Activated T-helper 17 cell treated with anti-CD3 and anti-CD28 coated beads, Interleukin-2, amount 50 U/mL, for 72 hours (primary cell): Measurements from ENCODE around the gene PLA1A. TPM values are rescaled to one million over a fixed set of nuclear protein-coding genes. Genes with fewer than 3 reads are reported as not detected.
"Not testable (repeated sequence)": the region's sequence is repeated elsewhere in the genome, so short reads cannot be mapped to it uniquely, and the experiment has no call there.

ENCODE experiments used
- ATAC-seq: fragments of 150-1000 bp; cut with Tn5 transposase; replicated peaks from 2 replicates; pipeline ENCODE4 v1.10.0; 2021; ENCODE audit warnings: mild to moderate bottlenecking, moderate library complexity
- H3K27ac Mint-ChIP-seq: one replicate; pipeline ENCODE4 v1.8.0; 2022; ENCODE audit warnings: mixed read lengths
- H3K27me3 Mint-ChIP-seq: one replicate; pipeline ENCODE4 v1.8.0; 2022; ENCODE audit warnings: mixed read lengths
- H3K36me3 Mint-ChIP-seq: one replicate; pipeline ENCODE4 v1.8.0; 2022; ENCODE audit warnings: low read depth, mild to moderate bottlenecking, mixed read lengths
- H3K4me1 Mint-ChIP-seq: one replicate; pipeline ENCODE4 v1.8.0; 2022; ENCODE audit warnings: mixed read lengths
- H3K4me3 Mint-ChIP-seq: one replicate; pipeline ENCODE4 v1.8.0; 2022; ENCODE audit warnings: mild to moderate bottlenecking, mixed read lengths
- H3K9me3 Mint-ChIP-seq: one replicate; pipeline ENCODE4 v1.8.0; 2022; ENCODE audit warnings: mixed read lengths
- total RNA-seq, 2 donors: library from RNA; stranded (reverse); gene quantifications; one replicate each; pipeline ENCODE4 v1.2.3, GENCODE V29; 2022

The PLA1A gene
- total RNA-seq, 2 donors from 2014 or later, result 0.34 to 0.39 TPM

DNA sequence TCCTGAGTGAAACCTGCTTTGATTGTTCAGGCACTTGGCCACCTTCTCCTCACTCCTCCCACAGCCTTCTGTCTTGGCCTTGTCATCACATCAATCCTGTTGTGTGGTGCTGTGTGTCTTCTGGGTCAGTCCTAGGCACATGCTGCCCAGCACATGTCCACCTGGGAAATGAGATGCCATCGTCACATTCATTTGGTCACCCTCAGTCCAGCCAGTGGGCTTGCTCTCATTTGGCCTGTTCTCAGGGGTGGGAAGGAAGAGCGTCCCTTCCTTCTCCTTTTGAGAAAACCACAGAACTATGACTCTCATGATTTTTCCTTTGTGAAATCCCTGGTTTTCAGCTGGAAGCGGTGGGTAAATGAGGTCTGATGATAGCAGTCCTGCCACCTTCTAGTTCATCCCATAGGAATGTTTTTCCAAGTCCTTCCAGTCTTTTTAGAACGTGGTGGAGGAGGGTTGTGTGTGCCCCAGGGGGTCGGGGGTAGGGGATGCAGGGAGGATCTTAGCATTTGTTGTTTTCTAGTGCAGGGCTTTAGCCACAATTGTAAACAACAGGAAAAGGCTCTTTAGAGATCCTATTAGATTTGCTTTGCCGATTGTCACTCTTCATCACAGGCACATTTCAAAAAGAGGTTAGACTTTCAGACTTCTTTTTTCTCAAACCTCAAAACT is 8.4 kb upstream of the PLA1A start:
- H3K27me3 Mint-ChIP-seq, result no peaks in the 10 kb centered on the region
- ATAC-seq, result peak; percentile 45
- H3K4me1 Mint-ChIP-seq, result peaks cover 18% of the 10 kb centered on the region

DNA sequence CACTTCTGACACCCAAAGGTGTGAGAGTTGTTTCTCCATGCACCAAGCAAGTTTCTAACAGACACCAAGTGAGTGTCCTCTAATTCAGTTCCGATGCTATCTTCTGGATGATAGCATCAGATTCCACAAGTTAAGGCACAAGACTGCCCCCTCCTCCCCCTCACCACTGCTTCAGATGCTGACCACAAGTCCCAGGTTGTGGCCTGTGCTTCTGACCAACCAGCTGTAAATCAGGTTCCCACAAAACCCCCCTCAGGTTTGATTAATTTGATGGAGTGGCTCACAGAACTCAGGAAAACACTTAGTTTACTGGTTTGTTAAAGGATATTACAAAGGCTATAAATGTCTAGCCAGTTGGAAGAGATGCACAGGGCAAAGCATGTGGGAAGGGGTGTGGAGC is 7.0 kb upstream of the PLA1A start:
- no peaks in the 10 kb centered on the region for H3K27me3 Mint-ChIP-seq
- ATAC-seq, result no peak
- no peaks in the 10 kb centered on the region for H3K9me3 Mint-ChIP-seq
- no peak overlapping the region for H3K4me3 Mint-ChIP-seq
- peaks cover 18% of the 10 kb centered on the region for H3K4me1 Mint-ChIP-seq
- H3K36me3 Mint-ChIP-seq, result no peaks in the 10 kb centered on the region
- H3K27ac Mint-ChIP-seq, result no peak overlapping the region

More for the DNA sequence above, 8.4 kb upstream of the PLA1A start:
- H3K4me3 Mint-ChIP-seq, result peak overlapping the region; percentile 45
- H3K27ac Mint-ChIP-seq, result no peak overlapping the region
- no peaks in the 10 kb centered on the region for H3K36me3 Mint-ChIP-seq
- H3K9me3 Mint-ChIP-seq, result no peaks in the 10 kb centered on the region

DNA sequence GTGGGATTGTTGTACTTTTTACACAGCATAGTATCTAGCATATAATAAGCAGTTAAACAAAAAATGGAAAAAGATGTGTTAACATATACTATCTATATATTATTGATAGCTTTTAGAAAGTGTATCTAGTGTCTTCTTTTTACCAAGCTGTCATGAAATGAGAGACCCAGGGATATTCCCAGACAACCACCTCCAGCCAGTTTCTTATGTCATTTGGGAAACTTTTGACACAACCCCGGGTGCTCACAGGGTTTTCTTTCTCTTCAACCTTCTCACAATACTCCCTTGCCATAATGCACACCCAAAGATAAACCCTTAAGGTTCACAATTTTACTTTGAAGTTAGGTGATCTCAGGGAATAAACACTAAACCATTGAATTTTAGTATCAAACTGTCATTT is 4.8 kb upstream of the PLA1A start:
- Mint-ChIP-seq H3K27me3 (no peaks in the 10 kb centered on the region), H3K27ac (no peak overlapping the region), H3K4me1 (peaks cover 17% of the 10 kb centered on the region), H3K4me3 (no peak overlapping the region), H3K9me3 (no peaks in the 10 kb centered on the region), H3K36me3 (no peaks in the 10 kb centered on the region)
- ATAC-seq, result no peak

- Mint-ChIP-seq H3K36me3 (no peaks in the 10 kb centered on the region), H3K9me3 (no peaks in the 10 kb centered on the region)
- no peak for ATAC-seq
These were observed 3.6 kb upstream of the PLA1A start for GRCh38 chr3:119594066-119594465.

GRCh38 chr3:119594929-119595328 is 2.8 kb upstream of the PLA1A start:
- H3K27me3 Mint-ChIP-seq, H3K9me3 Mint-ChIP-seq, ATAC-seq, H3K27ac Mint-ChIP-seq, H3K36me3 Mint-ChIP-seq, H3K4me3 Mint-ChIP-seq: not testable (repeated sequence)
- H3K4me1 Mint-ChIP-seq, result peaks cover 17% of the 10 kb centered on the region

More at GRCh38 chr3:119594066-119594465, 3.6 kb upstream of the PLA1A start:
- Mint-ChIP-seq H3K4me1 (peaks cover 14% of the 10 kb centered on the region), H3K27me3 (no peaks in the 10 kb centered on the region), H3K4me3 (no peak overlapping the region), H3K27ac (no peak overlapping the region)

GRCh38 chr3:119595639-119596334 is 1.9 kb upstream of the PLA1A start:
- no peak overlapping the region for H3K27ac Mint-ChIP-seq
- ATAC-seq, result no peak
- no peak overlapping the region for H3K4me3 Mint-ChIP-seq
- peaks cover 18% of the 10 kb centered on the region for H3K4me1 Mint-ChIP-seq
- no peaks in the 10 kb centered on the region for H3K9me3 Mint-ChIP-seq
- no peaks in the 10 kb centered on the region for H3K36me3 Mint-ChIP-seq
- peaks cover 3% of the 10 kb centered on the region for H3K27me3 Mint-ChIP-seq

DNA sequence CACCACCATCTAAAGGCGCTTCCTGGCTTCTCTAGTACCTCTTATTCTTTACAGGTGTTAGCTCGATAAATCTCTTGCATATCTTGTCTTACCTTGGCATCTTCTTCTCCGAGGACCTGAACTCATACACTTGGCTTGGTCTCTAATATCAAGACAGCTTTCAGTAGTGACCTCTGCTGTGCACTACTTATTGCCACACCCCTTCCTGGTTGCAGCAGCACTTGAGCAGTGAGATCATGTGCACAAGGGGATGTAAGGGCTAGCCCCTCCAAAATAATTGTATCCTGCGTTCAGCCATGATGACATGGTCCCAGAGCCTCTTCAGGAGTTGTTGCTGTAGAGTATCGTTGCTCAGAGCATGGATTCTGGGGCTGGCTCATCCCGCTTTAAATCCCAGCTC is 1.3 kb upstream of the PLA1A start:
- Mint-ChIP-seq H3K4me3 (no peak overlapping the region), H3K4me1 (peaks cover 18% of the 10 kb centered on the region), H3K27me3 (peaks cover 3% of the 10 kb centered on the region), H3K36me3 (no peaks in the 10 kb centered on the region), H3K9me3 (no peaks in the 10 kb centered on the region), H3K27ac (no peak overlapping the region)
- no peak for ATAC-seq

- H3K36me3 Mint-ChIP-seq, result no peaks in the 10 kb centered on the region
- H3K4me1 Mint-ChIP-seq, result peaks cover 18% of the 10 kb centered on the region
- peak overlapping the region; percentile 81 for H3K27ac Mint-ChIP-seq
- ATAC-seq, result peak; percentile 77
- peaks cover 3% of the 10 kb centered on the region for H3K27me3 Mint-ChIP-seq
- H3K4me3 Mint-ChIP-seq, result peak overlapping the region; percentile 45
- no peaks in the 10 kb centered on the region for H3K9me3 Mint-ChIP-seq
These were observed 869 bp downstream of the PLA1A start for GRCh38 chr3:119598410-119599098.

- Mint-ChIP-seq H3K4me1 (peaks cover 22% of the 10 kb centered on the region), H3K9me3 (no peaks in the 10 kb centered on the region), H3K27ac (peak overlapping the region; percentile 81), H3K27me3 (peaks cover 3% of the 10 kb centered on the region), H3K36me3 (no peaks in the 10 kb centered on the region), H3K4me3 (peak overlapping the region; percentile 45)
- no peak for ATAC-seq
These were observed 2.0 kb downstream of the PLA1A start for GRCh38 chr3:119599558-119600174.

DNA sequence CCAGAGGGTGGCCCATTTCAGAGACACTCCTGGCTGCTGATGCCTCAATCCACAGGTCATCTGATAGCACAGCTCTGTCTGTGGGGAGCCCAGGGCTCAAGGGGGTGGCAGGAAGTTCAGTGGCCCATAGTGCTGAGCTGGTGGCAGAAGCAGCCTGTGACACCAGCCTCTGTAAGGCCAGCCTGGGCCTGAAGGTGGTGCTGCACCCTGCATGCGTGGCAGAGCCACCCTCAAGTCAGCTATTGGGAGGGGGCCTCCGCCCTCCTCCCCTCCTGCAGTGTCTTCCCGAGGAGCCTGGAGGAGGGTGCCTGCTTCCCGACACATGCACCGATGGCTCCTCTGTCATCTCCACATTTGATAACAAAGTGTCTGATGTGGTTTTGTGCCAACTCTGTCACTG is 3.0 kb downstream of the PLA1A start:
- H3K36me3 Mint-ChIP-seq, result no peaks in the 10 kb centered on the region
- peak overlapping the region; percentile 81 for H3K27ac Mint-ChIP-seq
- peaks cover 3% of the 10 kb centered on the region for H3K27me3 Mint-ChIP-seq
- peak; percentile 61 for ATAC-seq
- H3K4me3 Mint-ChIP-seq, result peak overlapping the region; percentile 45
- peaks cover 22% of the 10 kb centered on the region for H3K4me1 Mint-ChIP-seq
- no peaks in the 10 kb centered on the region for H3K9me3 Mint-ChIP-seq

DNA sequence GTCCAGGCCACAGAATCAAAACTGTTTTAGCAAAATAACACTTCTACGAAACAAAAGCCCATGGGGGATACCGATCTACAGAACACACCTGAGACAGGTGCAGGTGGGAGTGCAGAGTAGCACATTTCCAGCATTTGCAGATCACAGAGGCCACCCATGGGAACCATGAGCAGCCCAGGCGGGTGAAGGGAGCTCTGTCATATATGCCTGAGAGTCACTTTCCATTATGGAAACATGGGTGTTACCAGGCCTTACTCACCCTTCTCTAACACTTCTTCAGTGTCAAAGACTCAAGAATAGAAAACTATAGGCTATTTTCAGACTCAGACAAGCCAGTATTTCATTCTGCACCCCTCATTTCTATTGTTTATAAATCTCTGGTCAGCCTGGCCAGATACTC is 3.5 kb downstream of the PLA1A start:
- peak overlapping the region; percentile 81 for H3K27ac Mint-ChIP-seq

GRCh38 chr3:119602676-119603075 is 5.0 kb downstream of the PLA1A start:
- peaks cover 16% of the 10 kb centered on the region for H3K4me1 Mint-ChIP-seq
- no peaks in the 10 kb centered on the region for H3K36me3 Mint-ChIP-seq
- no peak overlapping the region for H3K27ac Mint-ChIP-seq
- no peaks in the 10 kb centered on the region for H3K9me3 Mint-ChIP-seq
- no peak overlapping the region for H3K4me3 Mint-ChIP-seq
- no peak for ATAC-seq
- peaks cover 3% of the 10 kb centered on the region for H3K27me3 Mint-ChIP-seq

More for the DNA sequence above, 3.5 kb downstream of the PLA1A start:
- peaks cover 3% of the 10 kb centered on the region for H3K27me3 Mint-ChIP-seq
- H3K9me3 Mint-ChIP-seq, result no peaks in the 10 kb centered on the region
- ATAC-seq, result peak; percentile 60
- peak overlapping the region; percentile 45 for H3K4me3 Mint-ChIP-seq
- peaks cover 20% of the 10 kb centered on the region for H3K4me1 Mint-ChIP-seq
- no peaks in the 10 kb centered on the region for H3K36me3 Mint-ChIP-seq

DNA sequence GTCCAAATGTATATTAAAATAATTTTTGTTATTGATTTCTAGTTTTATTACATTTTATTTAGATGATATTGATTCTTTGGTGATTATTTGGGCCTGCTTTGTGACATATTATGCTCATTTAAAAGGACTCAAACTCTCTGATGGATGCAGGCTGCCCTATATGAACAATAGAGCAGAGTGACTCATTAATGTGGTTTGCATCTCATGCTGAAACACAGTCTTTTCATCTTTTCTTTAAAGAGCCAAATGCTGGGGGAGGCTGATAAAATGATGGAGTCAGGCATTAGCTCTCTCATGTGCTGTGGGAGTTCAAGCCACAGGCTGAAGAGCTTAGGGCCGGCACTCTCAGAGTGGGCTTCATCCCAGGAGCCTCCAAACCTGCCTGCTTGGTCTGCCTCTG is 7.2 kb downstream of the PLA1A start:
- H3K36me3 Mint-ChIP-seq, result no peaks in the 10 kb centered on the region
- H3K4me3 Mint-ChIP-seq, result no peak overlapping the region
- H3K9me3 Mint-ChIP-seq, result no peaks in the 10 kb centered on the region
- H3K4me1 Mint-ChIP-seq, result peaks cover 5% of the 10 kb centered on the region
- no peak overlapping the region for H3K27ac Mint-ChIP-seq
- H3K27me3 Mint-ChIP-seq, result peaks cover under 1% of the 10 kb centered on the region
- peak; percentile 78 for ATAC-seq

GRCh38 chr3:119608405-119609000 is 10.8 kb downstream of the PLA1A start:
- peaks cover 5% of the 10 kb centered on the region for H3K27me3 Mint-ChIP-seq
- no peak for ATAC-seq
- peaks cover 4% of the 10 kb centered on the region for H3K4me1 Mint-ChIP-seq
- H3K9me3 Mint-ChIP-seq, result no peaks in the 10 kb centered on the region
- no peak overlapping the region for H3K27ac Mint-ChIP-seq
- H3K4me3 Mint-ChIP-seq, result no peak overlapping the region
- H3K36me3 Mint-ChIP-seq, result no peaks in the 10 kb centered on the region
